ENCODE measurements around the gene OR6S1. TPM values are rescaled to one million over a fixed set of nuclear protein-coding genes. Genes with fewer than 3 reads are reported as not detected.
"Not testable (repeated sequence)": the region's sequence is repeated elsewhere in the genome, so short reads cannot be mapped to it uniquely, and the experiment has no call there.

OR6S1 gene
- total RNA-seq, 1 experiment from 2014 or later = not detected

DNA sequence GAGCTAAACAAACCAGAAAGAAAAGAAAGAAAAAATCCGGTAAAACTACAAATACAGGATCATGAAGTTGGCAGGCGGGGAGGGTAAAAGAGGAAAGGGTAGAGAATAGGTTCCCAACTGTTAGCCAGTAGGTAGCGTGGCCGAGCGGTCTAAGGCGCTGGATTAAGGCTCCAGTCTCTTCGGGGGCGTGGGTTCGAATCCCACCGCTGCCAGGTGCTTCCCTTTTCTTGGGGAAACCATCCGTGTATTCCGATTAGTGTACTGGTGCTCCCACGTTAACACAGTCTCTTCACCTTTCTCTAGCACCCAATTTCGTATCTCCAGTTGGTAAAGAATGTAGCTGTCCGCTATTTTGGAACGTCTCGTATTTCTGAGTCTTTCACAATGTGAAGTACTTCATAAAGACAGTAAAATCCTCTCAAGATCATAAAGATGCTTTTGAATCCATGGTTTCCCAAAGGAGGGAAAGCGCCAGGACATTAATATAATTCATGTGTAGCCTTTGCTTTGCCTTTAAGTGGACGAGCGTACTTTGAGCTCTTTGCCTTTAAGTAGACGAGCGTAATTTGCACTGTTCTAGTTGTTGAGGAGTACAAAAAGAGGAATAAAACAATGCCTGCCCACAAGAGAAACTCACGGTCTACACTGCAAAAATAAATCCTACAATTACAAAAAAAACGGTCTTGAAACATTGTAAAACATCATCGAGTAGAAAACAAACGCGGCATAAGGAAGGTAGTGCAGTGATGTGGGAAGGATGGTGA, 31.3 kb downstream of the OR6S1 start:
- DNase-seq (ENCODE audit: low spot score) = peak; percentile 82

DNA sequence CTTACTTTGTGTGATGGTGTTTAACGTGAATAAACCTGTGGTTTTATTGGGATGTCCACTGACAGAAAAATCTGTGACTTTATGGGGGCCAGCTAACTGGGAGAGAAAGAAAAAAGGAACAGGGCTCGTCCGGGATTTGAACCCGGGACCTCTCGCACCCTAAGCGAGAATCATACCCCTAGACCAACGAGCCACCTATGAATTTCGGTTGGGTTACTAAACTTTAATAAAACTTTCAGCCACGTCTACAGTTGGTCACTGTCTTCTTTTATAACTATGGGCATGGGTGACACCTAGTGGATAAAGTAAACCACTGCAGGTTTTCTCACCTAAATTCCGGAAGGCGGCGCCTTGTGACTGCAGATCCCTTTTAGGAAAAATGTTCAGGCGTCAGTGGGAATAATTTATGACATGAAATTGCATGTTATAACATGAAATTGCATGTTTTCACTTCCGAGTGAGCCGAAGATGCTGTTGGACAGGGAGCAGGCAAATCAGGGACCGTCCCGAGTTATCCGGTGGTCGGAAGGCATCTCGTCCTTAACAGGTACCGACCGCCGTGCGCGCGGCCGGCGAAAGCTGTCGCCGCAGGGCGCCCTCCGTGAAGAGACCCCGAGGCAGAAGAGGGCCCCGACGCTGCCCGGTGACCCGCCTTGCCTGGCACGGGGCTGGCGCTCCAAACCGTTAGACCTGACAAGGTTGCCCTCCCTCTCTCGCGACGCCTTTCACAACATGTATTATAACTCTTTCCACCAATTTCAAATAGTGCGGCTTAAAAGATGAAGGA, 32.1 kb downstream of the OR6S1 start:
- peak; percentile 74 for DNase-seq (ENCODE audit: low spot score)

DNA sequence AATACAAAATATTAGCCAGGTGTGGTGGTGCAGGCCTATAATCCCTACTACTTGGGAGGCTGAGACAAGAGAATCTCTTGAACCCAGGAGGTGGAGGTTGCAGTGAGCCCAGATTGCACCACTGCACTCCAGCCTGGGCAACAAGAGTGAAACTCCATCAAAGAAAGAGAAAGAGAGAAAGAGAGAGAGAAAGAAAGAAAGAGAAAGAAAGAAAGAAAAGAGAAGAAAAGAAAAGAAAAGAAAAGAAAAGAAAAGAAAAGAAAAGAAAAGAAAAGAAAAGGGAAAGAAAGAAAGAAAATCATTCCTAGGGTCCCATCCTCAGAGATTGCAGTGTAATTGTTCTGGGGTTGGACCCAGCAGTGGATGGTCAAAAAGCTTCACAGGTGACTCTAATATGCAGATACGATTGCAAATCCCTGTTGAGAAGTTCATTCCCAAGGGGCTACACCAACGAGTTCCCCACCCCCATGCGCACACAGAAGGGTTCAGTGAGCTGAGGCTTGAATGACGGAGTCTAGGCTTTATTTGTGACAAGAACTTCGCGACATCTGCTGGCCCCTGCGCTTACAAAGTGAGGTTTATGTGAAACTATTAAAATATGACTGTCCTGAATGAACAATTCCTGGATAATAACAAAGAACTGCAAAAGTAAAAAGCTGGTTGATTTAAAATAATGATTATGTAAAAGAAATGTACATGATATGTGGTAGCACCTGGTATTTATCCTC, 32.9 kb downstream of the OR6S1 start:
- no peak for DNase-seq (ENCODE audit: low spot score)

DNA sequence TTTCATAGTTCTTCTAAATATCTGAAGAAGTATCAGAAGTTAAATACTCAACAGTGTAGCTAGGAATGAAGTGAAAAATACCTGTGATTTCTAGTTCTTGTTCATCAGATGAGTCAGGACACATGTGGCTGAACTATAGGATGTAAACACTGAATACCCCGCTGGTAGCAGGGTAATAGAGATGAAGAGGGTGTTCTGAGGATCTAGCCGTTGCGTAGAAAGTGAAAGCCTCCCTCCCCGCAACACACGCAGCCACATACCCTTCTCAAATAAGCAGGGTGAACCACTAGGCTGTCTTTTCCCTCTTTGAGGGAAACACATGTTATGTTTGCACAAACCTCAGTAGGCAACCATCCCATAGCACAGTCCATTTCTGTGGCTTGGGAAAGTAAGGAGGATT, 33.9 kb downstream of the OR6S1 start:
- DNase-seq (ENCODE audit: low spot score) = no peak

DNA sequence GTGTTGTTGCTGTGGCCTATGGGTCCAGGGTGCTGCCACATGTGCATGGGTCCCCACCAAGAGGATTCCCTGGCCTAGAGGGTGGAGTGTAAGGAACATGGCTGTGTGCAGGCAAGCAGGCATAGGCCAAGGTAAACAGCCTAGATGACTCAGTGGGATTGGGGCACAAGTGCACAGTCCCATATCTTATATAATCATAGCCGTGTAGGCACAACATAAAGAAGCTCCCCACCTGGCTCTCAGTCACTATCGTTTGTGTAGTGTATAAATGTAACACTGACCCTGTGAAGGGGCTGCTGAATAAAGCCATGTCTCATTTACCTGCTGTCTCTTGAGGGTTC, 34.6 kb downstream of the OR6S1 start:
- DNase-seq (ENCODE audit: low spot score) = no peak

DNA sequence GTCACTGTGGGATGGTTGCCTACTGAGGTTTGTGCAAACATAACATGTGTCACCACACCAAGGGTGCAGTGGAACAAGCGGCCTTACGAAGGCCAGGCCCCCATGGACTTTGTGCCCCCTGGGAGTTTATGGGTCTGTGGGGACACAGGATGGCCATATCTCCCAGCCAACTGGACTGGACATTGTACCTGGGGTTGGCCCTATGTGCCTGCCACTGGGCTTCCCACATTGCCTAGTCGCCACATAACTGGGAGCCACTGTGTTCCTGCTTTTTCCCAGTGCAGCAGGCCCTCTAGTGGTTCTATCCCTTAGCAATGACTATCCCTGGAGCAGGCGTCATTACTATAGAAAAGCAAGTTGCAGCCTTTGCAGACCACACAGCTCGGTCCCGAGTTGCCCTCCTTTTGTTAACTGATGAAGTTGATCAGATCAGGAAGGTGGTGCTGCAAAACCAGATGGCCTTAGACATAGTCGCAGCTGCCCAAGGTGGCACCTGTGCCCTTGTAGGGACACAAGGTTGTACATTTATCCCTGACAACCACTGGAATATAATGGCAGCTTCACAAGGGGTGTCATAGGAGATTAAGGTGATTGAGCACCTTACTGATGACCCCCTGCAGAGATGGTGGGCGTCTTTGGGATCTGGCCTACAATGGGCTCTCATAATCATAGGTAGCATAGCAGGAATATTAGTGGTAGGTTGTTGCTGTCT, 35.1 kb downstream of the OR6S1 start:
- DNase-seq (ENCODE audit: low spot score) = peak; percentile 25

DNA sequence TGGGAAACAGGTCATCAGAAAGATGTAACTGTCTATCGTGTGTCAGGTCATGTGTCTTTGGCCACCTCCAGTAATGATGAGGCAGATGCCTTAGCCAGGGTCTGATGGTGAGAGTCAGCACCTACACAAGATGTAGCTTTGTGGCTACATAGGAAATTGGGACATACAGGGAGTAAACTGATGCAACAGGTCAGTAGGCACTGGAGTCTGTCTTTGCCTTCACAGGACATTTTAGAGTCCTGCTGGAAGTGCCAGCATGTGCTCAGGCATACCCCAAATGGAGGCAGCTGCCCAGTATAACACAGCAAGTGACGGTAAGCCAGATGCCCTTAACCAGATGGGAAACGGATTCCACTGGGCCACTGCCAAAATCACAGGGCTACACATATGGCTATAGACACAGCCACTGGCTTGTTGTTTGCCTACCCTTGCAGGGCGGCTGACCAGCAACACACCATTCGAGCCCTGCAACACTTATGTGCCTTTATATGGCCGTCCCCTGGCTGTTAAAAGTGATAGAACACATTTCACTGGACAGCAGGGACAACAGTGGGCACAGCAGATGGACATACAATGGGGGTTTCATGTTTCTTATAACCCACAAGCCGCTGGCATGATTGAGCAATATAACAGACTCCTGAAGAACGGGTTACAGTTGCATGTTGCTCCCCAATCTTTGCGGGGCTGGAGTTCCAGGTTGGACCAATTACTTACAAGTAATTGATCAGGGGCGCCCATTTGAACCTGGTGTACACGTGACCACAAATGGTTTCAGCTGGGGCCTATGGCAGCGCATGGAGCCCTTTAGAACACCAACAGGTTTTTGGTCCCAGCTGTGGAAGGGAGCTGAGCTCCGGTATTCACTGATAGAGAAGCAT, 37.4 kb downstream of the OR6S1 start:
- DNase-seq (ENCODE audit: low spot score) = no peak

DNA sequence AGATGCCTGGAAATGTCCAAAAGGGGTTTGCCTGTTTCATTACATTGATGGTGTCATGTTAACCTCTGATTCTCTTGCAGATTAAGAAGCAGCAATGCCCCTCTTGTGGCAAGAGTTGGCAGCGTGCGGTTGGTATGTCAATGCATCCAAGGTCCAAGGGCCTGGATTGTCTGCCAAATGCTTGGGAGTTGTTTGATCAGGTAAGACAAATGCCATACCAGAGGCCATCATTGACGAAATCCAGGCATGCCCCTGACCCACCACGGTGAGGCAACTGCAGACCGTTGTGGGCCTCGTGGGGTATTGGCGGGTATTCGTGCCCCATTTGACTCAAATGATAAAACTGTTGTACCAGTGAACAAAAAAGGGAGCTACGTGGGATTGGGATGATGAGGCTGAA, 38.9 kb downstream of the OR6S1 start:
- DNase-seq (ENCODE audit: low spot score) = no peak

DNA sequence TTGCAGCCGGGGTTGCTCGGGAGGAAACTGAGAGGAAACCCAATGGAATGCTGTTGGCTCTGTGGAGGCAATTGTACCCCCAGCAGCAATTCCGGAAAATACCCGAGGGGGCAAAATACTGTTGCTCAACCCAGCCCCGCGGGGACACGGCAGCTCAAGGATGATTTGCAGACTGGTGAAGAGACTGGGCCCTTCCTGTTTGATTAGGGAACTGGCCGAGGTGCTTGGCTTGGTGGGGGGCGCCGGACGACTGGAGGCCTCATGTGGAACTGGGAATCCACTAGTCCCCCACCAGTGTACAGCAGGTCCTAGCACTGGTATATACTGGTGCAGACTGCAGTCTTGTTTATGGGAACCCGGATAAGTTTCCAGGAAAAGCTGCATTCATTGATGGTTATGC, 40.0 kb downstream of the OR6S1 start:
- no peak for DNase-seq (ENCODE audit: low spot score)

DNA sequence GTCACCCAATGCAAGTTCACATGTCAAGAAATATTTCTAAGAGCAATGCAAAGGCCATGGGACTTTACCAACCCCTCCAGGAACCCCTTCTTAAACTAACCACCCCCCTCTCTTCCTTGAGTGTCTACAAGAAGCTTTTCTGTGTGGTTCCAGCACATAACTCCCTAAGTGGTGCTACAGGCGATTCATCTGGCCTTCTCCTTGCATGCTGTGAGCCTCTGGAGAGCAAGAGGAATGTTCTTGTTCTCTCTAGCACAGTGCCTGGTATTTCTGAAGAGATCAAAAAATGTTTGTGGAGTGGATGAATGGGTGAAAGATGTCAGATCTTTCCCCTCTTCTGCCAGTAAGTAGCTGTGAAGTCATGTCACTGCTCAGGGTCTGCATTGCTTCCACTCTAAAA, 44.4 kb downstream of the OR6S1 start:
- DNase-seq (ENCODE audit: low spot score) = no peak

DNA sequence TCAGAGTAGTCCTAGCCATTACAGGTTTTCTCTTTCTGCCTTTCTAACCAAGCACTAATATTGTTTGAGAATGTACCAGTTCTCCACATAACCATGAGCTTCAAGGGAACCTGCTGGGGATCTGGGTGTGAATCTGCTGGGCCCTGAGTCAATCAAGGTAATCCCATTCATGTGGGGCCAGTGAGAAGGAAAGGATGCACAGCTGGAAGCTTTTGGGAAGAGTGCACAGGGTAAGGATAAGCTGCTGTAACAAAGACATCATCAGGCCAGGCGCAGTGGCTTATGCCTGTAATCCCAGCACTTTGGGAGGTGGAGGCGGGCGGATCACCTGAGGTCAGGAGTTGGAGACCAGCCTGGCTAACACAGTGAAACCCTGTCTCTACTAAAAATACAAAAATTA, 45.8 kb downstream of the OR6S1 start:
- not testable (repeated sequence) for DNase-seq (ENCODE audit: low spot score)

DNA sequence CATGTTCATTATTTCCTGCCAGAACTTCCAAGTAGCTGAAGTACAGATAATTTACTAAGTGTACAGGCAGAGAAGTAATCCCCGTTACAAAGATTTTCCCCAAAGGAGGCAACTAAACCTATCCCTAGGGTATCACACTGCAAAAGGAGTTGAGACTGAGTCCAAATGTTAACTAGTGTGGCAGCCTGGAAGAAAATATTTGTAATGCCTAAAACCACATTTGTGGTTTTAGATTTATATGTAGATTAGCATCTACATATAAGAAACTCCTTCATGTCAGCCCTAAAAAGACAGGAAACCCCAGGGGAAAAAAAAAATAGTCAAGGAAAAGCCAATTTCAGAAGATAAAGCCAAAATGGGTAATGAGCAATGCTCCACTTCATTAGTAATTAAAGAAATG, 48.9 kb downstream of the OR6S1 start:
- no peak for DNase-seq (ENCODE audit: low spot score)

DNA sequence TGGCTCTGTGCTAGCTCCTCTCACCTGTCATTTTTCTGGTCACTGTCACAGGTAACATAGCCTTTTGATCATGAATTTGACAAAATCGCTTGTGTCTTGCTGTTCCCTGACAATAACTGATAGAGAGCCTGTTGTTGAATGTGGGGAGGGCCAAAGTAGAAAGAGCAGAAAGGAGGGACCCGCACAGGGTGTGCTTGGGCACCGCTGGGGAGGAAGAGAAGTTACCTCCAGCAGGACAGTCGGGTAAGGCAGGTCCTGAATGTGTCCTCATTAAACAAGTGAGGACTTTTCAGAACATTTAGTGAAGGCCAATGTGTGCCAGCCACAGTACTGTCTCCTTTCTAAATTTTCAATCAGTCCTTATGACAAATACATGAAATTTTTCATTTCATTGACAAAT, 50.3 kb downstream of the OR6S1 start, which contains the start of gene RNASE12:
TSS of gene RNASE12 (minus strand) at position 142 of the 400 bp plus-strand sequence. CDS start 653 bp downstream, outside the sequence.
- DNase-seq (ENCODE audit: low spot score) = no peak

Other genes starting within 250 kb of the OR6S1 start
- gene TEP1, start 228.2 kb downstream of the OR6S1 start, total RNA-seq (2014; rRNA removed; shearing (Covaris generic)) = 4.8 and 9.0 TPM in 2 replicates
- gene KLHL33, start 205.5 kb downstream of the OR6S1 start, total RNA-seq (2014; rRNA removed; shearing (Covaris generic)) = not detected in 2 replicates
- 33.2 and 54.4 TPM in 2 replicates for gene OSGEP, start 186.9 kb downstream of the OR6S1 start, total RNA-seq (2014; rRNA removed; shearing (Covaris generic))
- gene APEX1, start 186.5 kb downstream of the OR6S1 start, total RNA-seq (2014; rRNA removed; shearing (Covaris generic)) = 96.7 and 99.1 TPM in 2 replicates
- 13.5 and 18.7 TPM in 2 replicates for gene PIP4P1, start 180.3 kb downstream of the OR6S1 start, total RNA-seq (2014; rRNA removed; shearing (Covaris generic))
- gene PNP, start 172.3 kb downstream of the OR6S1 start, total RNA-seq (2014; rRNA removed; shearing (Covaris generic)) = 41.8 and 43.5 TPM in 2 replicates
- gene RNASE10, start 136.2 kb downstream of the OR6S1 start, total RNA-seq (2014; rRNA removed; shearing (Covaris generic)) = not detected in 2 replicates
- not detected in 2 replicates for gene RNASE9, start 80.6 kb downstream of the OR6S1 start, total RNA-seq (2014; rRNA removed; shearing (Covaris generic))
- not detected in 2 replicates for gene RNASE11, start 53.7 kb downstream of the OR6S1 start, total RNA-seq (2014; rRNA removed; shearing (Covaris generic))
- gene RNASE12, start 50.3 kb downstream of the OR6S1 start, total RNA-seq (2014; rRNA removed; shearing (Covaris generic)) = not detected in 2 replicates
- gene RNASE4, start 42.9 kb upstream of the OR6S1 start, total RNA-seq (2014; rRNA removed; shearing (Covaris generic)) = 0.91 and 1.1 TPM in 2 replicates
- 0.07 and 0.17 TPM in 2 replicates for gene ANG, start 47.1 kb upstream of the OR6S1 start, total RNA-seq (2014; rRNA removed; shearing (Covaris generic))
- not detected in 2 replicates for gene EDDM3A, start 104.2 kb upstream of the OR6S1 start, total RNA-seq (2014; rRNA removed; shearing (Covaris generic))
- gene EDDM3B, start 126.7 kb upstream of the OR6S1 start, total RNA-seq (2014; rRNA removed; shearing (Covaris generic)) = not detected in 2 replicates
- not detected in 2 replicates for gene RNASE6, start 139.6 kb upstream of the OR6S1 start, total RNA-seq (2014; rRNA removed; shearing (Covaris generic))
- gene RNASE1, start 161.2 kb upstream of the OR6S1 start, total RNA-seq (2014; rRNA removed; shearing (Covaris generic)) = not detected in 2 replicates
- not detected in 2 replicates for gene RNASE3, start 249.7 kb upstream of the OR6S1 start, total RNA-seq (2014; rRNA removed; shearing (Covaris generic))